Measurements from ENCODE around the gene COL6A2.
A peak's percentile ranks its signal among the peaks of the same experiment; 100 is the strongest.
"Not testable (repeated sequence)": the region's sequence is repeated elsewhere in the genome, so short reads cannot be mapped to it uniquely, and the experiment has no call there.

Gene COL6A2

GRCh38 chr21:46157987-46158451, 60.1 kb downstream of the COL6A2 start:
- no peak for DNase-seq

GRCh38 chr21:46158666-46159300, 60.9 kb downstream of the COL6A2 start:
- DNase-seq: no peak

GRCh38 chr21:46159390-46159789, 61.5 kb downstream of the COL6A2 start:
- DNase-seq: no peak

GRCh38 chr21:46159841-46160656, 62.1 kb downstream of the COL6A2 start:
- DNase-seq: no peak

GRCh38 chr21:46160657-46160906, 62.7 kb downstream of the COL6A2 start:
- DNase-seq: no peak

GRCh38 chr21:46160907-46161632, 63.2 kb downstream of the COL6A2 start:
- DNase-seq: no peak

GRCh38 chr21:46161633-46162592, 64.0 kb downstream of the COL6A2 start:
- DNase-seq: no peak

- no peak for DNase-seq
Observed at GRCh38 chr21:46163380-46163779, 65.5 kb downstream of the COL6A2 start.

GRCh38 chr21:46165098-46165497, 67.2 kb downstream of the COL6A2 start:
- no peak for DNase-seq

- no peak for DNase-seq
Observed at GRCh38 chr21:46168238-46168637, 70.3 kb downstream of the COL6A2 start.

- DNase-seq: peak; percentile 92
Observed at GRCh38 chr21:46168659-46169386, 70.9 kb downstream of the COL6A2 start.

- not testable (repeated sequence) for DNase-seq
Observed at GRCh38 chr21:46170436-46171193, 72.7 kb downstream of the COL6A2 start.

GRCh38 chr21:46171585-46171984, 73.7 kb downstream of the COL6A2 start:
- no peak for DNase-seq

- DNase-seq: no peak
Observed at GRCh38 chr21:46171996-46172862, 74.3 kb downstream of the COL6A2 start.

- no peak for DNase-seq
Observed at GRCh38 chr21:46172863-46173528, 75.1 kb downstream of the COL6A2 start.

- no peak for DNase-seq
Observed at GRCh38 chr21:46173573-46173972, 75.7 kb downstream of the COL6A2 start.

GRCh38 chr21:46176443-46177129, 78.7 kb downstream of the COL6A2 start:
- not testable (repeated sequence) for DNase-seq

- DNase-seq: no peak
Observed at GRCh38 chr21:46178961-46179360, 81.0 kb downstream of the COL6A2 start.
